Hepatocyte (in vitro differentiated cells): ENCODE data around the gene PKDREJ.

ENCODE experiments used
- EZH2 ChIP-seq: fragments of 200-600 bp; sonication (generic); IDR thresholded peaks from 2 replicates; pipeline ENCODE4 v1.6.1; 2016; ENCODE audit warnings: antibody characterized with exemption, mild to moderate bottlenecking, borderline replicate concordance
- TF ChIP-seq, protein P1 (sequence below): fragments of 200-600 bp; sonication (generic); IDR thresholded peaks from 2 replicates; pipeline ENCODE4 v1.5.1; 2016; ENCODE audit warnings: antibody characterized with exemption, mild to moderate bottlenecking; ENCODE audit not compliant: poor library complexity

DNA sequence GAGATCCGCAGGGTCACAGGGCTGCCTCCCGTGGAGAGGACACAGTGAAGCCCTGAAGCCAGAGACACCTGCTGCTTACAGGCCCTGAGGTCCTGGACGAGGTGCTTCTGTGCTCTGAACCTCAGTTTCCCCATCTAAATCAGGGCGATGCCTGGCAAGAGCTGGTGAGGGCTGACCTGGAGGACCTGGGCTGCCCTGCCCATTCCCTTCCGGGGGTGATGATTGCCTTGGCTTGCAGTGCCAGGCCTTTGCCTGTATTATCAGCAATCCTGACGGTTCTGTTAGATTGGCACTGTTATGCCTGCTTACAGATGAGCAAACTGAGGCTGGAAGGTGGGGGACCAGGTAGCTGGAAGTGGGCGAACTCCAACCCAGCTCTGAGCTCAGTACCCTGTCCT, 25.7 kb upstream of the PKDREJ start:
- no peak for TF ChIP-seq EZH2
- TF ChIP-seq, protein P1, sequence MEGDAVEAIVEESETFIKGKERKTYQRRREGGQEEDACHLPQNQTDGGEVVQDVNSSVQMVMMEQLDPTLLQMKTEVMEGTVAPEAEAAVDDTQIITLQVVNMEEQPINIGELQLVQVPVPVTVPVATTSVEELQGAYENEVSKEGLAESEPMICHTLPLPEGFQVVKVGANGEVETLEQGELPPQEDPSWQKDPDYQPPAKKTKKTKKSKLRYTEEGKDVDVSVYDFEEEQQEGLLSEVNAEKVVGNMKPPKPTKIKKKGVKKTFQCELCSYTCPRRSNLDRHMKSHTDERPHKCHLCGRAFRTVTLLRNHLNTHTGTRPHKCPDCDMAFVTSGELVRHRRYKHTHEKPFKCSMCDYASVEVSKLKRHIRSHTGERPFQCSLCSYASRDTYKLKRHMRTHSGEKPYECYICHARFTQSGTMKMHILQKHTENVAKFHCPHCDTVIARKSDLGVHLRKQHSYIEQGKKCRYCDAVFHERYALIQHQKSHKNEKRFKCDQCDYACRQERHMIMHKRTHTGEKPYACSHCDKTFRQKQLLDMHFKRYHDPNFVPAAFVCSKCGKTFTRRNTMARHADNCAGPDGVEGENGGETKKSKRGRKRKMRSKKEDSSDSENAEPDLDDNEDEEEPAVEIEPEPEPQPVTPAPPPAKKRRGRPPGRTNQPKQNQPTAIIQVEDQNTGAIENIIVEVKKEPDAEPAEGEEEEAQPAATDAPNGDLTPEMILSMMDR, result no peak
